SK-N-SH treated with all-trans-retinoic acid at 6 μM for 48 hours (cell line): ENCODE measurements around the gene CYP27B1.

ENCODE experiments used
- ATAC-seq: fragments of 200-7000 bp; cut with Tn5 transposase; 3 replicates; pipeline ENCODE4 v1.9.1; 2020; ENCODE audit warnings: mild to moderate bottlenecking, moderate library complexity
- ARNTL ChIP-seq: fragments of 450-650 bp; formaldehyde crosslinking; IDR thresholded peaks from 2 replicates; pipeline ENCODE4 v1.5.0; 2020; ENCODE audit warnings: low read depth, mild to moderate bottlenecking, moderate library complexity, borderline replicate concordance
- ESRRG ChIP-seq: fragments of 250-450 bp; sonication (Bioruptor Pico); IDR thresholded peaks from 2 replicates; pipeline ENCODE4 v1.6.1; 2021; ENCODE audit warnings: mild to moderate bottlenecking
- GLIS3 ChIP-seq: fragments of 250-450 bp; sonication (Bioruptor Pico); IDR thresholded peaks from 2 replicates; pipeline ENCODE4 v1.5.0; 2020; ENCODE audit warnings: mild to moderate bottlenecking, moderate library complexity
- OSR1 ChIP-seq: fragments of 250-450 bp; sonication (Bioruptor Pico); IDR thresholded peaks from 2 replicates; pipeline ENCODE4 v1.8.0; 2022; ENCODE audit warnings: moderate library complexity, mild to moderate bottlenecking, inconsistent platforms
- PPARA ChIP-seq: fragments of 250-450 bp; sonication (Bioruptor Pico); IDR thresholded peaks from 2 replicates; pipeline ENCODE4 v1.5.0; 2020; ENCODE audit warnings: mild to moderate bottlenecking, borderline replicate concordance
- RARB ChIP-seq: fragments of 250-450 bp; sonication (Bioruptor Pico); IDR thresholded peaks from 2 replicates; pipeline ENCODE4 v1.8.0; 2021; ENCODE audit warnings: mild to moderate bottlenecking, moderate library complexity
- SNAI2 ChIP-seq: fragments of 250-450 bp; sonication (Bioruptor Pico); IDR thresholded peaks from 2 replicates; pipeline ENCODE4 v1.5.0; 2020; ENCODE audit warnings: mild to moderate bottlenecking, moderate library complexity
- TCF4 ChIP-seq: fragments of 250-450 bp; sonication (Bioruptor Pico); IDR thresholded peaks from 2 replicates; pipeline ENCODE4 v1.8.0; 2021; ENCODE audit warnings: mild to moderate bottlenecking, moderate library complexity, borderline replicate concordance
- TOX ChIP-seq: fragments of 250-450 bp; sonication (Bioruptor Pico); IDR thresholded peaks from 2 replicates; pipeline ENCODE4 v1.8.0; 2021; ENCODE audit warnings: mild to moderate bottlenecking, moderate library complexity, borderline replicate concordance
- ZFP3 ChIP-seq: fragments of 250-450 bp; sonication (Bioruptor Pico); IDR thresholded peaks from 2 replicates; pipeline ENCODE4 v1.5.0; 2020; ENCODE audit warnings: mild to moderate bottlenecking, moderate library complexity
- ZFP30 ChIP-seq: fragments of 450-650 bp; formaldehyde crosslinking; IDR thresholded peaks from 2 replicates; pipeline ENCODE4 v1.5.0; 2022; ENCODE audit warnings: mild to moderate bottlenecking, moderate library complexity
- ZNF70 ChIP-seq: fragments of 450-650 bp; formaldehyde crosslinking; IDR thresholded peaks from 2 replicates; pipeline ENCODE4 v1.5.0; 2020; ENCODE audit warnings: mild to moderate bottlenecking, moderate library complexity
- ZNF8 ChIP-seq: fragments of 450-650 bp; formaldehyde crosslinking; IDR thresholded peaks from 2 replicates; pipeline ENCODE4 v1.5.0; 2020; ENCODE audit warnings: mild to moderate bottlenecking, moderate library complexity
- TF ChIP-seq, protein P1 (sequence below): fragments of 250-450 bp; sonication (Bioruptor Pico); IDR thresholded peaks from 2 replicates; pipeline ENCODE4 v1.5.0; 2020; ENCODE audit warnings: mild to moderate bottlenecking, moderate library complexity
- TF ChIP-seq, protein P2 (sequence below): fragments of 250-450 bp; sonication (Bioruptor Pico); IDR thresholded peaks from 2 replicates; pipeline ENCODE4 v1.8.0; 2021; ENCODE audit warnings: low read depth, mild to moderate bottlenecking, moderate library complexity, borderline replicate concordance
- TF ChIP-seq, protein P3 (sequence below): fragments of 250-450 bp; sonication (Bioruptor Pico); IDR thresholded peaks from 2 replicates; pipeline ENCODE4 v1.5.1; 2020; ENCODE audit warnings: low read depth, mild to moderate bottlenecking, moderate library complexity
- TF ChIP-seq, protein P4 (sequence below): fragments of 250-450 bp; sonication (Bioruptor Pico); IDR thresholded peaks from 2 replicates; pipeline ENCODE4 v1.5.1; 2021; ENCODE audit warnings: mild to moderate bottlenecking, moderate library complexity
- TF ChIP-seq, protein P5 (sequence below): fragments of 250-450 bp; sonication (Bioruptor Pico); IDR thresholded peaks from 2 replicates; pipeline ENCODE4 v1.8.0; 2020; ENCODE audit warnings: mild to moderate bottlenecking, moderate library complexity, borderline replicate concordance

Gene CYP27B1

DNA sequence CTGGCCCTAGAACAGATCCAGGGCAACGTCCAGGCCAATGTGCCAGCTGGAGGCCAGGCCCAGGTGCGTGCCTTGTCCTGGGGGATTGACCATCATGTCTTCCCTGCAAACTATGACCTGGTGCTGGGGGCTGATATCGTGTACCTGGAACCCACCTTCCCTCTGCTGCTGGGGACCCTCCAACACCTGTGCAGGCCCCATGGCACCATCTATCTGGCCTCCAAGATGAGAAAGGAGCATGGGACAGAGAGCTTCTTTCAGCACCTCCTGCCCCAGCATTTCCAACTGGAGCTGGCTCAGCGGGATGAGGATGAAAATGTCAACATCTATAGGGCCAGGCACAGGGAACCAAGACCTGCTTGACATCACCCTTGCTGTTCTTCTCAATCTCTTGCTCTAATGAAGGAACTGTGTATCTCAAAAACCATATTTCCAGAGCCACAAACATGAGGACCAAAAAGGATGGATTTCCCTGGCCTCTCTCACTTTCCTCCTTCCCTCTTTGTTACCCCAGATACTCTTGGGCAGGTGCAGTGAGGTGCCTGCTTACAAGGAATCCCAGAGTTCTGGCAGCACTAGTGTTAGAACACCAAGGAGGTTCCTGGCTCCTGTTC lies 13.5 kb upstream of the CYP27B1 start (continued):
- TF ChIP-seq, protein P1, sequence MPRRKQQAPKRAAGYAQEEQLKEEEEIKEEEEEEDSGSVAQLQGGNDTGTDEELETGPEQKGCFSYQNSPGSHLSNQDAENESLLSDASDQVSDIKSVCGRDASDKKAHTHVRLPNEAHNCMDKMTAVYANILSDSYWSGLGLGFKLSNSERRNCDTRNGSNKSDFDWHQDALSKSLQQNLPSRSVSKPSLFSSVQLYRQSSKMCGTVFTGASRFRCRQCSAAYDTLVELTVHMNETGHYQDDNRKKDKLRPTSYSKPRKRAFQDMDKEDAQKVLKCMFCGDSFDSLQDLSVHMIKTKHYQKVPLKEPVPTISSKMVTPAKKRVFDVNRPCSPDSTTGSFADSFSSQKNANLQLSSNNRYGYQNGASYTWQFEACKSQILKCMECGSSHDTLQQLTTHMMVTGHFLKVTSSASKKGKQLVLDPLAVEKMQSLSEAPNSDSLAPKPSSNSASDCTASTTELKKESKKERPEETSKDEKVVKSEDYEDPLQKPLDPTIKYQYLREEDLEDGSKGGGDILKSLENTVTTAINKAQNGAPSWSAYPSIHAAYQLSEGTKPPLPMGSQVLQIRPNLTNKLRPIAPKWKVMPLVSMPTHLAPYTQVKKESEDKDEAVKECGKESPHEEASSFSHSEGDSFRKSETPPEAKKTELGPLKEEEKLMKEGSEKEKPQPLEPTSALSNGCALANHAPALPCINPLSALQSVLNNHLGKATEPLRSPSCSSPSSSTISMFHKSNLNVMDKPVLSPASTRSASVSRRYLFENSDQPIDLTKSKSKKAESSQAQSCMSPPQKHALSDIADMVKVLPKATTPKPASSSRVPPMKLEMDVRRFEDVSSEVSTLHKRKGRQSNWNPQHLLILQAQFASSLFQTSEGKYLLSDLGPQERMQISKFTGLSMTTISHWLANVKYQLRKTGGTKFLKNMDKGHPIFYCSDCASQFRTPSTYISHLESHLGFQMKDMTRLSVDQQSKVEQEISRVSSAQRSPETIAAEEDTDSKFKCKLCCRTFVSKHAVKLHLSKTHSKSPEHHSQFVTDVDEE (CRISPR knock-in tag): no peak
- TF ChIP-seq TCF4 (CRISPR knock-in tag): no peak
- TF ChIP-seq, protein P2, sequence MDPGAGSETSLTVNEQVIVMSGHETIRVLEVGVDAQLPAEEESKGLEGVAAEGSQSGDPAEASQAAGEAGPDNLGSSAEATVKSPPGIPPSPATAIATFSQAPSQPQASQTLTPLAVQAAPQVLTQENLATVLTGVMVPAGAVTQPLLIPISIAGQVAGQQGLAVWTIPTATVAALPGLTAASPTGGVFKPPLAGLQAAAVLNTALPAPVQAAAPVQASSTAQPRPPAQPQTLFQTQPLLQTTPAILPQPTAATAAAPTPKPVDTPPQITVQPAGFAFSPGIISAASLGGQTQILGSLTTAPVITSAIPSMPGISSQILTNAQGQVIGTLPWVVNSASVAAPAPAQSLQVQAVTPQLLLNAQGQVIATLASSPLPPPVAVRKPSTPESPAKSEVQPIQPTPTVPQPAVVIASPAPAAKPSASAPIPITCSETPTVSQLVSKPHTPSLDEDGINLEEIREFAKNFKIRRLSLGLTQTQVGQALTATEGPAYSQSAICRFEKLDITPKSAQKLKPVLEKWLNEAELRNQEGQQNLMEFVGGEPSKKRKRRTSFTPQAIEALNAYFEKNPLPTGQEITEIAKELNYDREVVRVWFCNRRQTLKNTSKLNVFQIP (CRISPR knock-in tag): no peak
- no peak for TF ChIP-seq PPARA (CRISPR knock-in tag)
- TF ChIP-seq TOX (CRISPR knock-in tag): no peak
- TF ChIP-seq ESRRG (CRISPR knock-in tag): no peak
- TF ChIP-seq SNAI2 (CRISPR knock-in tag): no peak

DNA sequence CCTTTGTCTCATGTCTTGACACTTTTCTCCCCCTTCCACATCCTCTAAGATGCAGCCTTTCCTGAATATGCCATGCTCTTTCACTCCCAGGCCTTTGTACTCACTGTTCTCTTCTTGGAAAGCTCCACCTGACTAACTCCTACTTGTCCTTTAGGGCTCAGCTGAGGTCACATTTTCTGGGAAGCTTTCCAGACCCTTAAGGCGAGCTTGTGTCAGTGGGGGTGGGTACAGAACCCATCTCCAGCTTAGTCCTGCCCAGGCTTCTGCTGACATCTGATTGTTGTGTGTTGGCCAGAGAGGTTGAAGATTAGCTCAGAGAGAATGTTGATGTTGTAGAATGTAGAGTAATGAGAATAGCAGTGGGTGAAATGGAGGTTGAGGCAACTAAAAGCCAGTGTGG lies 12.9 kb upstream of the CYP27B1 start:
- no peak for ATAC-seq
- TF ChIP-seq ZNF70: no peak
- no peak for TF ChIP-seq TOX (CRISPR knock-in tag)
- TF ChIP-seq, protein P3, sequence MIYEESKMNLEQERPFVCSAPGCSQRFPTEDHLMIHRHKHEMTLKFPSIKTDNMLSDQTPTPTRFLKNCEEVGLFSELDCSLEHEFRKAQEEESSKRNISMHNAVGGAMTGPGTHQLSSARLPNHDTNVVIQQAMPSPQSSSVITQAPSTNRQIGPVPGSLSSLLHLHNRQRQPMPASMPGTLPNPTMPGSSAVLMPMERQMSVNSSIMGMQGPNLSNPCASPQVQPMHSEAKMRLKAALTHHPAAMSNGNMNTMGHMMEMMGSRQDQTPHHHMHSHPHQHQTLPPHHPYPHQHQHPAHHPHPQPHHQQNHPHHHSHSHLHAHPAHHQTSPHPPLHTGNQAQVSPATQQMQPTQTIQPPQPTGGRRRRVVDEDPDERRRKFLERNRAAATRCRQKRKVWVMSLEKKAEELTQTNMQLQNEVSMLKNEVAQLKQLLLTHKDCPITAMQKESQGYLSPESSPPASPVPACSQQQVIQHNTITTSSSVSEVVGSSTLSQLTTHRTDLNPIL (CRISPR knock-in tag): no peak
- no peak for TF ChIP-seq ZNF8 (CRISPR knock-in tag)
- no peak for TF ChIP-seq ZFP30

DNA sequence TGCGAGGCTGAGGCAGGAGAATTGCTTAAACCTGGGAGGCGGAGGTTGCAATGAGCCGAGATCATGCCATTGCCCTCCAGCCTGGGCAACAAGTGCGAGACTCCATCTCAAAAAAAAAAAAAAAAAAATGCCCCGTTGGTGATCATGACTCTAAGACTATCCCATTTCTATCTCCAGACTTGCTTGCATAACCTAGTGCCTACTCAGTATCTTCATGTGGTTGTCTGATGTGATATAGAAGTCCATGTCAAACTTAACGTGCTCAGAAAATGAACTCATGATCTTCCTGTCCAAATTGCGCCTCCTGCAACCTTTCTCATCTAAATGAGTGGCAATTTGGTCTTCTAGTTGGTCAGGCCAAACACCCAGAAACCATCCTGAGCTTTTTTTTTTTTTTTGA lies 11.0 kb upstream of the CYP27B1 start:
- TF ChIP-seq, protein P2 (CRISPR knock-in tag): no peak
- TF ChIP-seq ESRRG (CRISPR knock-in tag) (no peak), TCF4 (CRISPR knock-in tag) (no peak), RARB (no peak), ZFP3 (CRISPR knock-in tag) (no peak), ZFP30 (no peak), OSR1 (CRISPR knock-in tag) (no peak), ZNF8 (CRISPR knock-in tag) (no peak), GLIS3 (no peak), ZNF70 (no peak), ARNTL (CRISPR knock-in tag) (no peak), TOX (CRISPR knock-in tag) (no peak), PPARA (CRISPR knock-in tag) (no peak)
- TF ChIP-seq, protein P4, sequence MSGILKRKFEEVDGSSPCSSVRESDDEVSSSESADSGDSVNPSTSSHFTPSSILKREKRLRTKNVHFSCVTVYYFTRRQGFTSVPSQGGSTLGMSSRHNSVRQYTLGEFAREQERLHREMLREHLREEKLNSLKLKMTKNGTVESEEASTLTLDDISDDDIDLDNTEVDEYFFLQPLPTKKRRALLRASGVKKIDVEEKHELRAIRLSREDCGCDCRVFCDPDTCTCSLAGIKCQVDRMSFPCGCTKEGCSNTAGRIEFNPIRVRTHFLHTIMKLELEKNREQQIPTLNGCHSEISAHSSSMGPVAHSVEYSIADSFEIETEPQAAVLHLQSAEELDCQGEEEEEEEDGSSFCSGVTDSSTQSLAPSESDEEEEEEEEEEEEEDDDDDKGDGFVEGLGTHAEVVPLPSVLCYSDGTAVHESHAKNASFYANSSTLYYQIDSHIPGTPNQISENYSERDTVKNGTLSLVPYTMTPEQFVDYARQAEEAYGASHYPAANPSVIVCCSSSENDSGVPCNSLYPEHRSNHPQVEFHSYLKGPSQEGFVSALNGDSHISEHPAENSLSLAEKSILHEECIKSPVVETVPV (CRISPR knock-in tag): no peak
- TF ChIP-seq, protein P5, sequence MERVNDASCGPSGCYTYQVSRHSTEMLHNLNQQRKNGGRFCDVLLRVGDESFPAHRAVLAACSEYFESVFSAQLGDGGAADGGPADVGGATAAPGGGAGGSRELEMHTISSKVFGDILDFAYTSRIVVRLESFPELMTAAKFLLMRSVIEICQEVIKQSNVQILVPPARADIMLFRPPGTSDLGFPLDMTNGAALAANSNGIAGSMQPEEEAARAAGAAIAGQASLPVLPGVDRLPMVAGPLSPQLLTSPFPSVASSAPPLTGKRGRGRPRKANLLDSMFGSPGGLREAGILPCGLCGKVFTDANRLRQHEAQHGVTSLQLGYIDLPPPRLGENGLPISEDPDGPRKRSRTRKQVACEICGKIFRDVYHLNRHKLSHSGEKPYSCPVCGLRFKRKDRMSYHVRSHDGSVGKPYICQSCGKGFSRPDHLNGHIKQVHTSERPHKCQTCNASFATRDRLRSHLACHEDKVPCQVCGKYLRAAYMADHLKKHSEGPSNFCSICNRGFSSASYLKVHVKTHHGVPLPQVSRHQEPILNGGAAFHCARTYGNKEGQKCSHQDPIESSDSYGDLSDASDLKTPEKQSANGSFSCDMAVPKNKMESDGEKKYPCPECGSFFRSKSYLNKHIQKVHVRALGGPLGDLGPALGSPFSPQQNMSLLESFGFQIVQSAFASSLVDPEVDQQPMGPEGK (CRISPR knock-in tag): no peak
- TF ChIP-seq, all 23 proteins: peak for 0

More for the DNA sequence above, 11.0 kb upstream of the CYP27B1 start:
- ATAC-seq: no peak
